GM12891 (cell line): ENCODE data around the gene NISCH.

Experiments used
- PAX5 ChIP-seq: IDR thresholded peaks from 2 replicates; pipeline ENCODE4 v1.6.1; 2011; ENCODE audit warnings: low read length, moderate library complexity, mild to moderate bottlenecking; ENCODE audit not compliant: insufficient read depth, severe bottlenecking
- POLR2A ChIP-seq: IDR thresholded peaks from 2 replicates; pipeline ENCODE4 v1.6.1; 2011; ENCODE audit warnings: low read depth, low read length, control low read depth
- POLR2AphosphoS5 ChIP-seq: IDR thresholded peaks from 2 replicates; pipeline ENCODE4 v1.6.1; 2011; ENCODE audit warnings: low read depth, low read length, control low read depth
- POU2F2 ChIP-seq: IDR thresholded peaks from 2 replicates; pipeline ENCODE4 v1.6.1; 2011; ENCODE audit warnings: low read depth, mild to moderate bottlenecking, control low read depth, low read length, moderate library complexity
- SPI1 ChIP-seq: IDR thresholded peaks from 2 replicates; pipeline ENCODE4 v1.6.1; 2011; ENCODE audit warnings: low read depth, low read length, control low read depth
- TAF1 ChIP-seq: IDR thresholded peaks from 2 replicates; pipeline ENCODE4 v1.6.1; 2011; ENCODE audit warnings: low read depth, low read length, control low read depth

- TF ChIP-seq SPI1 (no peak), TAF1 (no peak), POLR2A (no peak), POLR2AphosphoS5 (no peak), PAX5 (no peak), POU2F2 (no peak)
Measured at GRCh38 chr3:52536112-52536368, 80.6 kb downstream of the NISCH start.
